Panc1 (cell line): ENCODE results near the gene SLTM. TPM values are rescaled to one million over a fixed set of nuclear protein-coding genes. Genes with fewer than 3 reads are reported as not detected.
"Not testable (repeated sequence)": the region's sequence is repeated elsewhere in the genome, so short reads cannot be mapped to it uniquely, and the experiment has no call there.

Experiments
- ATAC-seq: fragments of 200-7000 bp; cut with Tn5 transposase; 2 replicates; pipeline ENCODE4 v1.9.1; 2020; ENCODE audit warnings: mild to moderate bottlenecking, moderate library complexity
- BruUV-seq: library from RNA; stranded (reverse); fragments of 400-500 nt; replicated peaks from 2 replicates; lab custom pipeline; 2021; lab: Mats Ljungman, UMichigan
- CTCF ChIA-PET: fragments of 300-600 bp; sonication (Branson Sonifier 250); formaldehyde crosslinking; loops from one replicate; lab custom pipeline; 2022; ENCODE audit warnings: antibody characterized with exemption; lab: Charles Lee
- POLR2A ChIA-PET: fragments of 300-600 bp; sonication (Branson Sonifier 250); formaldehyde crosslinking; loops from one replicate; lab custom pipeline; 2022; ENCODE audit warnings: antibody characterized with exemption; lab: Charles Lee
- DNase-seq: peaks from one replicate; pipeline ENCODE4 v3.0.0-alpha.2; 2010; ENCODE audit warnings: low read depth, low spot score
- H3K27ac ChIP-seq: 2 replicates; pipeline ENCODE4 v1.5.1; 2011; ENCODE audit warnings: mild to moderate bottlenecking, low read length, inconsistent platforms
- H3K27me3 ChIP-seq: fragments of 200-500 bp; sonication (Bioruptor generic); 2 replicates; pipeline ENCODE4 v1.6.0; 2014; ENCODE audit warnings: low read length, inconsistent platforms; ENCODE audit not compliant: control insufficient read depth, insufficient read depth
- H3K36me3 ChIP-seq: fragments of 200-500 bp; sonication (Bioruptor generic); 2 replicates; pipeline ENCODE4 v1.5.1; 2014; ENCODE audit warnings: inconsistent platforms, mild to moderate bottlenecking, low read length, moderate library complexity; ENCODE audit not compliant: control insufficient read depth, insufficient read depth
- H3K4me1 ChIP-seq: 2 replicates; pipeline ENCODE4 v1.5.1; 2011; ENCODE audit warnings: inconsistent platforms, mild to moderate bottlenecking, low read length, moderate library complexity; ENCODE audit not compliant: control insufficient read depth, insufficient read depth
- H3K4me3 ChIP-seq, 2 experiments: 2 replicates each; pipeline ENCODE4 v1.5.1; 2011 to 2012; ENCODE audit warnings: low read depth in 2 of 2, low read length in 2 of 2, mild to moderate bottlenecking in 2 of 2, inconsistent platforms in 1 of 2, moderate library complexity in 1 of 2
- H3K9me3 ChIP-seq: fragments of 200-500 bp; sonication (Bioruptor generic); 2 replicates; pipeline ENCODE4 v1.5.1; 2014; ENCODE audit warnings: low read depth, mild to moderate bottlenecking, inconsistent platforms, low read length, moderate library complexity; ENCODE audit not compliant: control insufficient read depth, insufficient read depth
- POLR2AphosphoS5 ChIP-seq: IDR thresholded peaks from 2 replicates; pipeline ENCODE4 v1.6.1; 2012; ENCODE audit warnings: mild to moderate bottlenecking, low read depth, low read length, moderate library complexity
- SIN3A ChIP-seq: IDR thresholded peaks from 2 replicates; pipeline ENCODE4 v1.6.1; 2012; ENCODE audit warnings: low read depth, mild to moderate bottlenecking, low read length, moderate library complexity, borderline replicate concordance; ENCODE audit not compliant: insufficient read depth
- TCF7L2 ChIP-seq: IDR thresholded peaks from 2 replicates; pipeline ENCODE4 v1.6.1; 2011; ENCODE audit warnings: mild to moderate bottlenecking, low read depth, low read length, inconsistent platforms
- in situ Hi-C: cut with HindIII; loops from 2 replicates; pipeline ENCODE4 v1.10.0; 2016; ENCODE audit warnings: low sequenced_read_pairs, low pct_unique_long_range_greater_than_20kb
- intact Hi-C: fragments of 100-400 bp; cut with micrococcal nuclease; formaldehyde crosslinking; loops from one replicate; pipeline ENCODE4 v1.10.0; 2022; ENCODE audit not compliant: unreplicated experiment
- total RNA-seq: library from RNA; stranded (reverse); gene quantifications from one replicate; pipeline ENCODE4 v1.2.1, GENCODE V29; 2021; ENCODE audit not compliant: unreplicated experiment
- TF ChIP-seq, protein P1 (sequence below): fragments of 450-650 bp; IDR thresholded peaks from 2 replicates; pipeline ENCODE4 v1.5.1; 2017; ENCODE audit warnings: mild to moderate bottlenecking
- TF ChIP-seq, protein P2 (sequence below), 2 experiments: IDR thresholded peaks; 2 replicates each; pipeline ENCODE4 v1.6.1; 2011 to 2012; ENCODE audit warnings: low read depth in 2 of 2, control low read depth in 1 of 2, low read length in 1 of 2, mild to moderate bottlenecking in 1 of 2, moderate library complexity in 1 of 2; ENCODE audit not compliant: insufficient read depth in 1 of 2

SLTM gene
- total RNA-seq, 1 experiment from 2014 or later = 75.7 TPM

DNA sequence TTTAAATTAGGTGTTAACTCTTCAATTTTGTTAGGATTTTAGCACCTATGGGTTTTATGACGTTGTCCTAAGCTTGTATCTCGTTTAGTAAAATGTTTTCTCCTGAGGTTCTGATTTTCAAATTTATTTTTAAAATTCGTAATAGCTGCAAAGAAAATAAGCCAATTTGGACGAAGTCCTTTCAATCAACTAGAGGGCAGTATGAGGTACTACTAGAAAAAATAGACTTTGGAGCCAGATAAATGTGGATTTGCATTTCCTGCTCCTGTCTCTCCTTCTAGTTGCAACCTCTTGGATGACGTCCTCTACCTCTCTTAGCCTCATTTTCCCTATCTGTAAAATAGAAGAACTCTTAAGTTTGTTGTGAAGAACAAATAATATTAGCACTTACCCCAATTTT is 81.1 kb downstream of the SLTM start:
- in situ Hi-C loops (no loop called here), intact Hi-C loops (no loop called here)
- no peak for ATAC-seq
- POLR2A ChIA-PET = interaction anchor here (0.7 kb wide), 1 partner anchor 210 kb away, joined by 4 read pairs; no protein-coding TSS in a partner anchor
- no peaks in the 10 kb centered on the region for H3K27me3 ChIP-seq
- no peak overlapping the region for H3K4me3 ChIP-seq
- H3K9me3 ChIP-seq = no peaks in the 10 kb centered on the region
- no TSS peak for BruUV-seq
- DNase-seq = no peak
- no peak overlapping the region for H3K27ac ChIP-seq
- TF ChIP-seq POLR2AphosphoS5 = no peak
- TF ChIP-seq, protein P1, sequence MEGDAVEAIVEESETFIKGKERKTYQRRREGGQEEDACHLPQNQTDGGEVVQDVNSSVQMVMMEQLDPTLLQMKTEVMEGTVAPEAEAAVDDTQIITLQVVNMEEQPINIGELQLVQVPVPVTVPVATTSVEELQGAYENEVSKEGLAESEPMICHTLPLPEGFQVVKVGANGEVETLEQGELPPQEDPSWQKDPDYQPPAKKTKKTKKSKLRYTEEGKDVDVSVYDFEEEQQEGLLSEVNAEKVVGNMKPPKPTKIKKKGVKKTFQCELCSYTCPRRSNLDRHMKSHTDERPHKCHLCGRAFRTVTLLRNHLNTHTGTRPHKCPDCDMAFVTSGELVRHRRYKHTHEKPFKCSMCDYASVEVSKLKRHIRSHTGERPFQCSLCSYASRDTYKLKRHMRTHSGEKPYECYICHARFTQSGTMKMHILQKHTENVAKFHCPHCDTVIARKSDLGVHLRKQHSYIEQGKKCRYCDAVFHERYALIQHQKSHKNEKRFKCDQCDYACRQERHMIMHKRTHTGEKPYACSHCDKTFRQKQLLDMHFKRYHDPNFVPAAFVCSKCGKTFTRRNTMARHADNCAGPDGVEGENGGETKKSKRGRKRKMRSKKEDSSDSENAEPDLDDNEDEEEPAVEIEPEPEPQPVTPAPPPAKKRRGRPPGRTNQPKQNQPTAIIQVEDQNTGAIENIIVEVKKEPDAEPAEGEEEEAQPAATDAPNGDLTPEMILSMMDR = no peak; the same call in 1 of the 2 replicates
- no peak for TF ChIP-seq TCF7L2
- TF ChIP-seq, protein P2, sequence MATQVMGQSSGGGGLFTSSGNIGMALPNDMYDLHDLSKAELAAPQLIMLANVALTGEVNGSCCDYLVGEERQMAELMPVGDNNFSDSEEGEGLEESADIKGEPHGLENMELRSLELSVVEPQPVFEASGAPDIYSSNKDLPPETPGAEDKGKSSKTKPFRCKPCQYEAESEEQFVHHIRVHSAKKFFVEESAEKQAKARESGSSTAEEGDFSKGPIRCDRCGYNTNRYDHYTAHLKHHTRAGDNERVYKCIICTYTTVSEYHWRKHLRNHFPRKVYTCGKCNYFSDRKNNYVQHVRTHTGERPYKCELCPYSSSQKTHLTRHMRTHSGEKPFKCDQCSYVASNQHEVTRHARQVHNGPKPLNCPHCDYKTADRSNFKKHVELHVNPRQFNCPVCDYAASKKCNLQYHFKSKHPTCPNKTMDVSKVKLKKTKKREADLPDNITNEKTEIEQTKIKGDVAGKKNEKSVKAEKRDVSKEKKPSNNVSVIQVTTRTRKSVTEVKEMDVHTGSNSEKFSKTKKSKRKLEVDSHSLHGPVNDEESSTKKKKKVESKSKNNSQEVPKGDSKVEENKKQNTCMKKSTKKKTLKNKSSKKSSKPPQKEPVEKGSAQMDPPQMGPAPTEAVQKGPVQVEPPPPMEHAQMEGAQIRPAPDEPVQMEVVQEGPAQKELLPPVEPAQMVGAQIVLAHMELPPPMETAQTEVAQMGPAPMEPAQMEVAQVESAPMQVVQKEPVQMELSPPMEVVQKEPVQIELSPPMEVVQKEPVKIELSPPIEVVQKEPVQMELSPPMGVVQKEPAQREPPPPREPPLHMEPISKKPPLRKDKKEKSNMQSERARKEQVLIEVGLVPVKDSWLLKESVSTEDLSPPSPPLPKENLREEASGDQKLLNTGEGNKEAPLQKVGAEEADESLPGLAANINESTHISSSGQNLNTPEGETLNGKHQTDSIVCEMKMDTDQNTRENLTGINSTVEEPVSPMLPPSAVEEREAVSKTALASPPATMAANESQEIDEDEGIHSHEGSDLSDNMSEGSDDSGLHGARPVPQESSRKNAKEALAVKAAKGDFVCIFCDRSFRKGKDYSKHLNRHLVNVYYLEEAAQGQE (IDR thresholded peaks at IDR 0.05; ENCODE audit: insufficient read depth in 1 of 2, low read depth in 2 of 2, low read length in 1 of 2) = no peak
- TF ChIP-seq SIN3A = no peak
- CTCF ChIA-PET = interaction anchor here (0.6 kb wide), 1 partner anchor 31 kb away, joined by 6 read pairs; no protein-coding TSS in a partner anchor
- H3K4me1 ChIP-seq = no peaks in the 10 kb centered on the region
- no peaks in the 10 kb centered on the region for H3K36me3 ChIP-seq

DNA sequence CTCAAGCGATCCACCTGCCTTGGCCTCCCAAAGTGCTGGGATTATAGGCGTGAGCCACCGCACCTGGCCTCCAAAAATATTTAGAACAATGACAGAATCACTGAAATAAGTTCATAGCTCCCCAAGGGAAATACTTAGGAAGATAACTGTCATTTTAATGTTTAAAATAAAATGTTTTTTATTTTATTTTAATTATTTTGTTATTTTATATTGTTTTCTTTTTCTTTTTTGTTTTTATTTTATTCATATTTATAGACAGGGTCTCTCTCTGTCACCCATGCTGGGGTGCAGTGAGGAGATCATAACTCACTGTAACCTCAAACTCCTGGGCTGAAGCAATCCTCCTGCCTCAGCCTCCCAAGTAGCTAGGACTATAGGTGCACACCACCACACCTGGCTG is 82.3 kb downstream of the SLTM start:
- H3K27me3 ChIP-seq, H3K9me3 ChIP-seq, DNase-seq, intact Hi-C loops, CTCF ChIA-PET, in situ Hi-C loops, H3K27ac ChIP-seq, POLR2A ChIA-PET, BruUV-seq, ATAC-seq, H3K36me3 ChIP-seq, H3K4me1 ChIP-seq, H3K4me3 ChIP-seq: not testable (repeated sequence)

DNA sequence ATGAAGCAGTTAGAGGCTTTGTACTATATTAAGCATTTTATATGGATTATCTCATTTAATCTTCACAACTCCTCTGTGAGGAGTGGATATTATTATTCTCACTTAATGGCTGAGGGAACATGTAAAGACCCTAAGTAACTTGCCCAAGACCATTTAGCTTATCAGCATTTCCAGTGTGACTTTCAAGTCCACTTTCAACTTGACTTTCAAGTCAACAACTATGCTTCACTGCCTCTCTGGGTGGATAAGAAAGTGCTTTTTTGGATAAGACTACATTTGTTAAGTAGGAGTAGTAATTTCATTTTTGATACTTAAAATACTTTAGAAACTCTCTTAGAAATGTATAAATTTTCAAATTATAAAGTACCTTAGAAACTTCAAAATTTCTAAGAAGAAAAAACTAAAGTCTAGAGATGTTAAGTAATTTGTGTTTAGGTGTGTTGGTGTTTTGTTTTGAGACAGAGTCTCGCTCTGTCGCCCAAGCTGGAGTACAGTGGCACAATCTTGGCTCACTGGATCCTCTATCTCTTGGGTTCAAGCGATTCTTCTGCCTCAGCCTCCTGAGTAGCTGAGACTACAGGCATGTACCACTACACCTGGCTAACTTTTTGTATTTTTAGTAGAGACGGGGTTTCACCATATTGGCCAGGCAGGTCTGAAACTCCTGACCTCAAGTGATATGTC is 90.6 kb downstream of the SLTM start:
- TF ChIP-seq TCF7L2 (no peak), SIN3A (no peak), POLR2AphosphoS5 (no peak)
- TF ChIP-seq, protein P1 = no peak
- TF ChIP-seq, protein P2 (IDR thresholded peaks at IDR 0.05; ENCODE audit: insufficient read depth in 1 of 2, low read depth in 2 of 2, low read length in 1 of 2) = no peak
- H3K27me3 ChIP-seq = no peaks in the 10 kb centered on the region
- H3K27ac ChIP-seq = no peak overlapping the region
- intact Hi-C loops (no loop called here), in situ Hi-C loops (no loop called here)
- CTCF ChIA-PET = no interaction called here
- ATAC-seq (no peak), DNase-seq (no peak)
- H3K36me3 ChIP-seq = no peaks in the 10 kb centered on the region
- no TSS peak for BruUV-seq
- no peaks in the 10 kb centered on the region for H3K9me3 ChIP-seq
- POLR2A ChIA-PET = no interaction called here
- H3K4me1 ChIP-seq = no peaks in the 10 kb centered on the region
- H3K4me3 ChIP-seq = no peak overlapping the region
